Fibroblast of villous mesenchyme (primary cell): ENCODE results near the gene KCNMB2. TPM values are rescaled to one million over a fixed set of nuclear protein-coding genes. Genes with fewer than 3 reads are reported as not detected.

Experiments
- DNase-seq: peaks from one replicate; pipeline ENCODE4 v3.0.0-alpha.2; 2010; ENCODE audit warnings: low read depth
- H3K4me3 ChIP-seq: 2 replicates; pipeline ENCODE4 v1.5.1; 2011; ENCODE audit warnings: low read depth, mild to moderate bottlenecking, low read length
- total RNA-seq: library from RNA; depleted of rRNA; stranded (reverse); fragments of >200 nt; gene quantifications from 2 replicates; pipeline ENCODE4 v1.2.3, GENCODE V29; 2012
- TF ChIP-seq, protein P1 (sequence below): IDR thresholded peaks from 2 replicates; pipeline ENCODE4 v1.5.1; 2012; ENCODE audit warnings: low read depth, mild to moderate bottlenecking, low read length; ENCODE audit not compliant: insufficient read depth

KCNMB2 gene
- total RNA-seq, 1 donor: not detected

DNA sequence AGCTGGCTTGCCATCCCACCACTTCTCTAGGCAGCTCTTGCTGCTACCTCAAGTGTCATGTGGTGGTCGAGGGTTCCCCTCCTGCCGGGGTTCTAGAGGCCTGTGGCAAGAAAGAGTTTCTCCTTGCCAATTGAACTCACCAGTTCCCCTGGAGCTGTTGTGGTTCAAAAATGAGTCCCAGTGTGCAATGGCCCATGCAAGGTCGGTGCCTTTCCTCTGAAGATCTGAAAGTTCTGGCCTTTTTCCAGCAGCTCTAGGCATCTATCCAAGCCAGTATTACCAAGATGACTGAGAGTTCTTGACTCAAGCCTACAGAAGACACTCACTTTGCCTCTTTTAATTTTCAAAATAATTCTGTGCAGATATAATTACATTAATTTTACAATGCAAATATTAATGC lies 163.6 kb downstream of the KCNMB2 start:
- no peak for DNase-seq
- TF ChIP-seq, protein P1, sequence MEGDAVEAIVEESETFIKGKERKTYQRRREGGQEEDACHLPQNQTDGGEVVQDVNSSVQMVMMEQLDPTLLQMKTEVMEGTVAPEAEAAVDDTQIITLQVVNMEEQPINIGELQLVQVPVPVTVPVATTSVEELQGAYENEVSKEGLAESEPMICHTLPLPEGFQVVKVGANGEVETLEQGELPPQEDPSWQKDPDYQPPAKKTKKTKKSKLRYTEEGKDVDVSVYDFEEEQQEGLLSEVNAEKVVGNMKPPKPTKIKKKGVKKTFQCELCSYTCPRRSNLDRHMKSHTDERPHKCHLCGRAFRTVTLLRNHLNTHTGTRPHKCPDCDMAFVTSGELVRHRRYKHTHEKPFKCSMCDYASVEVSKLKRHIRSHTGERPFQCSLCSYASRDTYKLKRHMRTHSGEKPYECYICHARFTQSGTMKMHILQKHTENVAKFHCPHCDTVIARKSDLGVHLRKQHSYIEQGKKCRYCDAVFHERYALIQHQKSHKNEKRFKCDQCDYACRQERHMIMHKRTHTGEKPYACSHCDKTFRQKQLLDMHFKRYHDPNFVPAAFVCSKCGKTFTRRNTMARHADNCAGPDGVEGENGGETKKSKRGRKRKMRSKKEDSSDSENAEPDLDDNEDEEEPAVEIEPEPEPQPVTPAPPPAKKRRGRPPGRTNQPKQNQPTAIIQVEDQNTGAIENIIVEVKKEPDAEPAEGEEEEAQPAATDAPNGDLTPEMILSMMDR: no peak
- H3K4me3 ChIP-seq: no peak overlapping the region

DNA sequence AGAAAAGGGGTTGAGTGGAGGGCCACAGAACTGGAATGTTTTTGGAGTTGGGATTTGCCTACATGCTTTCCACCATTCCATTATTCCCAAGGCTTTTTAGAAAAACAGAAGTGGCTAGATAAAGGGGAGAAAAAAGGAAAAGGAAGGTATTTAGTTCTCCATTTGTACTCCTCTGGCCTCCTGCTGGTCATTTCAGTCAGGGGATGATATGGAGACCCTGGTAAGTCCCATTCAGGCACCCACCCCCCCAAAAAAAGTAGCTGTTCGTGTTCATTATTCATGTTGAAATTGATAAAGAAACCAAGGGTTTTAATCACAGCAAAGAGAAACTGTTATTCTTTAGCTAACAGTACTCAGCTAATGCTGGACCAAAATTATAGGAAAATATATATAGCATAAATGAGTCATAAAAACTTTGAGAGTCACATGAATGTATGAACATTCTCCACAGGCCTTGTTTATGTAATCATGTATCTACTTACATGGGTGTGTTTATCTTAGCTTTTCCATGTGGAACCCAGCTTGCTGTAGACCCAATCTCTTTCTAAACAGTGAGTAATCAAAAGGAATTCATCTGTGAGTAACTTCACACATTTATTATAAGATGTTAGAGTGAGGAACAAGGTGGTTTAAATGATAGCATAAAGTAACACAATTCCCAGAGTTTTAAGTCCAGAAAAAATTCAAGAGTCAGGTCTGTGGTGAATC lies 167.2 kb downstream of the KCNMB2 start:
- TF ChIP-seq, protein P1: peak; percentile 26
- H3K4me3 ChIP-seq: no peak overlapping the region
- DNase-seq: peak; percentile 96

DNA sequence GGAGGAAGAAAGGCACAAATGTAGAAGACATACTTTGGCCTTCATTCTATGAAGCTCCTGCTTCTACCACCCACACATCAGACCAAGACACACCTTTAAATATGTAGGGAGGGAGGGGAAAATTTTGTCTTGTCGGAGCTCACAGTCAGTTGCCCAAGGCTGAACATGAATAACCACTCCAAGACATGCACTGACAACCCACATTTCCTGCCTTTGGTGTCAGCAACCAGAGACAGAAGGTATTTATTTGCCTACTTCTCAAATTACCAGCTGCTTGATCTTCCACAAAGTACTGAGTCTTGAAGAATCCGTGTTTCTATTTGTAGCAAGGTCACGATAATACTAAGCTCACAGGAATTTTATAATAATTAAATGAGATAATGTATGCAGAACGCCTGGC lies 169.7 kb downstream of the KCNMB2 start:
- no peak overlapping the region for H3K4me3 ChIP-seq
- TF ChIP-seq, protein P1: no peak
- peak; percentile 57 for DNase-seq

DNA sequence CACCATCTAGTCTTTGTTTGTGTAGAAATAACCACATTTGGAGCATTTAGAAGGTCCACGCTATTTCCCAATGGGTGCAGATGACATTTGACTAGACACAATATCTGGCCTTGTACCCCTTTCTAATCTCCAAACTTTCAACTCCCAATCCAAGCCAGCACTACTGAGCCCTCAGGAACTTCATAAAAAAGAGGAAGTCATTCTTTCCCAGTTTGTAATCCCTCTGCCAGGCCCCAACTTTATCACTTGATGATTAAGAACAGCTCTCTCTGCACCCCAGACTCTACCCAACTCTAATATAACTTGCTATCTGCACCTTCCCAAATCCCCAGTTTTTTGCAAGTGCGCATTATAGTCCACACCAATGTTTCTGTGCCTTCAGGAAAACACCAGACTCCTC lies 170.2 kb downstream of the KCNMB2 start:
- no peak overlapping the region for H3K4me3 ChIP-seq
- peak; percentile 47 for DNase-seq
- TF ChIP-seq, protein P1: no peak

DNA sequence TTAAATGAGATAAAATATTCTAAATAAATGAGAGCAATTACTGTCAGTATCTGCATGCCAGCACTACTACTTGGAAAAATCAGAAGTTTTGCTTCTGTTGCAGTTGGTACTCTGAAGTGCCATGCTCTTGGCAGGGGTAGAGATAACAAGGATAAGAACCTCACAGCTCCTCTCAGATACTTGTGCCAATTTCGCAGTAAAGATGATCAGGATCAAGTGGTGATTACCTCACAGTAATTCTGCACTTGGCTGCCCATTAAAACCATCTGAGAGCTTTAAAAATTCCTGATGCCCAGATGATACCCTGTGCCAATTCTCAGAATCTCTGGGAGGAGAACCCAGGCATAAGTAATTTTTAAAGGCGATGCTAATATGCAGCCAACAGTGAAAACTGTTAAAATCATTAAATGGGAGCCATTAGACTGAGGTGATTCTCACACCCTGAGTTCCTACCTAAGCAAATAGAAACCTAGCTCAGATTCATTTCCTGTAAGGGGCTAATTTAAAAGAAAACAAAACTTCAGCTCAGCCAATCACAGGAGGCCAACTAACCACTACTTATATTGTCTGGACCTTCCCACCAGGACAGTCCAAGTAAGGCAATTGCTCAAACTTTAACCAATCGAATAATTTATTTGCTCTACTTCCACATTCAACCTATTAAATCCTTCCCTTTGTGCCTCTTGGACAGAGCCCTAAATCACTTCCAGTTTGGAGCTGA lies 171.2 kb downstream of the KCNMB2 start:
- DNase-seq: peak; percentile 34
- no peak overlapping the region for H3K4me3 ChIP-seq
- TF ChIP-seq, protein P1: no peak

DNA sequence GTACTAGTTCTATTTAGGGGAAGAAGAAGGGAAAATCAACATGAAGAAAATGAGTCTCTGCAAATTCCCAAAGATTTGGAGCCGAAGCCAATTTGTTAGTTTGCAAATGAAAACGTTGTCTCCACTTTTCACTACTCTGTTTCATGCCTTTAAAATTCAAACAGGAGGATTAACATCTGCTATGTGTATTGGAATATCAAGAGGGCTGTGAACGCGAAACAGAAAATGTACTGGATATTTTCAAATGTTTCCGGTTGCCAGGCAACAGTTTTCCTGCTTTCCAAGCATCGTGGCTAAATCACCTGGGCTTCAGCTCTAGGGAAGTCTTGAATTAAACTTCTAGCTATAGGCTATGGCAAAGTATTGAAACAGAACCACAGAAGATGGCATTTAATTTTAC lies 172.8 kb downstream of the KCNMB2 start:
- TF ChIP-seq, protein P1: no peak
- DNase-seq: no peak

DNA sequence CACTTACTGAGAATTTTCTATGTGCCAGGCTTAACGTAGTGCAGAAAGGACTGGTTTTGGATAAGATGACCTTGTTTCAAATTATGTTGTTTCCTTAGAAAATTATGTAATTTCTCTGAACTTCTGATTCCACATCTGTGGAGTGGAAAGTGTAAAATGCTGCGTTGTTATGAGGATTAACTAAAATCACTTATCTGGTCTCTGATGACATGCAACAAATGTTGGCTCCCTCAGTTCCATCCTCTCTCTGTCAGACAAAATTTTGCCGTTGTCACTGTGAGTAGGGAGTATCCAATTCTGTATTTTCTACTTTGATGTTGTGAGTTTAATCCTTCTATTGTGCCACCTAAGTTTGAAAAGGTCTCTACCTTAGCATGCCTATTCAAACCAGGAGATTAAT lies 175.5 kb downstream of the KCNMB2 start:
- no peak for DNase-seq
- TF ChIP-seq, protein P1: no peak
- no peak overlapping the region for H3K4me3 ChIP-seq

More for the DNA sequence above, 172.8 kb downstream of the KCNMB2 start:
- no peak overlapping the region for H3K4me3 ChIP-seq
